Measurements from ENCODE around the gene OTOF. TPM values are rescaled to one million over a fixed set of nuclear protein-coding genes. Genes with fewer than 3 reads are reported as not detected.

OTOF gene
- total and polyA plus RNA-seq, 2 of the 4 experiments (the other 2 are of a cell fraction) = 0.03 TPM; not detected in 1

DNA sequence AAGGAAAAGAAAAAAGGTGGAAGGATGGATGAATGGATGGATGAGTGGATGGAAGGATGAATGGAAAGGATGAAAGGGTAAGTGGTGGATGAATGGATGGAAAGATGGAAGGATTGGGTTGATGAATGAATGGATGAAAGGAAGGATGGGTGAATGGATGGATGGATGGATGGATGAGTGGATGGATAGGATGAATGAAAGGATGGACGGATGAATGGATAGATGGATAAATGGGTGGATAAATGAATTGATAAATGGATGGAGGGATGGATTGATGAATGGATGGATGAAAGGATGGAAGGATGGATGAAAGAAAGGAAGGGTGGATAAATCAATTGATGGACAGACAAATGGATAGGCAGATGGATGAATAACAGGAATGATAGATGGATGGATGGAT, 48.2 kb upstream of the OTOF start:
- DNase-seq = no peak
- peaks cover 51% of the 10 kb centered on the region for H3K27me3 ChIP-seq (ENCODE audit: control insufficient read depth, insufficient read depth, low read length)
- 100% methylated on average over 1 of the region's 1 CpG; no CpG with 5 or more reads in 1 of the 2 experiments for WGBS, 2 experiments (ENCODE audit: extremely low coverage in 2 of 2, insufficient read length in 1 of 2)

More for the DNA sequence above, 48.2 kb upstream of the OTOF start:
- Histone ChIP-seq H3K4ac (ENCODE audit: low read depth, low read length) (no peak overlapping the region), H2BK15ac (ENCODE audit: low read depth, low read length) (no peak overlapping the region), H4K8ac (ENCODE audit: low read depth in 2 of 2, low read length in 2 of 2) (no peak overlapping the region), H3K9me3 (ENCODE audit: control insufficient read depth, insufficient read depth, low read length) (no peaks in the 10 kb centered on the region), H3K23ac (ENCODE audit: low read depth, low read length) (no peak overlapping the region), H3K56ac (ENCODE audit: extremely low read depth, insufficient read depth, low read length) (no peak overlapping the region), H2AK9ac (replicated peaks; ENCODE audit: low read depth, low read length, poor library complexity) (no peak overlapping the region), H4K91ac (ENCODE audit: insufficient read depth, low read depth, low read length) (no peak overlapping the region), H3K18ac (ENCODE audit: low read depth, low read length) (no peak overlapping the region), H3K36me3 (ENCODE audit: control insufficient read depth, insufficient read depth, low read length) (no peaks in the 10 kb centered on the region), H3K4me1 (ENCODE audit: control insufficient read depth, insufficient read depth, low read length) (no peaks in the 10 kb centered on the region), H3K27ac (ENCODE audit: insufficient read depth, low read length) (no peak overlapping the region), H3K9me1 (ENCODE audit: insufficient read depth, low read length) (no peaks in the 10 kb centered on the region), H2AFZ (replicated peaks; ENCODE audit: low read length, poor library complexity) (no peak overlapping the region), H3K79me1 (ENCODE audit: low read depth in 1 of 2, low read length in 2 of 2) (no peaks in the 10 kb centered on the region), H2BK5ac (ENCODE audit: low read depth, low read length, poor library complexity, severe bottlenecking) (peak overlapping the region; percentile 66), H2BK120ac (ENCODE audit: low read depth, low read length) (no peak overlapping the region), H4K20me1 (ENCODE audit: insufficient read depth, low read length) (no peaks in the 10 kb centered on the region), H3K4me3 (ENCODE audit: insufficient read depth, low read depth, low read length) (no peak overlapping the region), H3K9ac (ENCODE audit: low read depth, low read length) (no peak overlapping the region), H3K4me2 (ENCODE audit: low read depth, low read length) (no peak overlapping the region), H4K5ac (ENCODE audit: low read depth, low read length) (no peak overlapping the region), H2AK5ac (ENCODE audit: low read depth, low read length) (no peak overlapping the region), H2BK20ac (ENCODE audit: low read depth, low read length) (no peak overlapping the region), H3K14ac (replicated peaks; ENCODE audit: low read depth, low read length) (no peak overlapping the region)
- POLR2A ChIA-PET (ENCODE audit: unreplicated experiment) = no interaction called here
- in situ Hi-C loops (cut with MboI; ENCODE audit: low sequenced_read_pairs) = no loop called here
- intact Hi-C loops (cut with micrococcal nuclease) = no loop called here
- BruUV-seq (replicated peaks) = no TSS peak
- CTCF ChIA-PET = no interaction called here
- dilution Hi-C loops (cut with HindIII; ENCODE audit: low sequenced_read_pairs, unreplicated experiment) = no loop called here
- TF ChIP-seq SMC3 (IDR thresholded peaks at IDR 0.05; ENCODE audit: low read depth, low read length) (no peak), BHLHE40 (IDR thresholded peaks at IDR 0.05; ENCODE audit: low read depth, low read length) (no peak), RAD21 (IDR thresholded peaks at IDR 0.05; ENCODE audit: low read length) (no peak), NFE2L2 (IDR thresholded peaks at IDR 0.05; ENCODE audit: low read depth, low read length) (no peak), POLR2A (IDR thresholded peaks at IDR 0.05; ENCODE audit: low read depth, low read length) (no peak), MAFK (IDR thresholded peaks at IDR 0.05; ENCODE audit: low read depth, low read length) (no peak), FOS (IDR thresholded peaks at IDR 0.05; ENCODE audit: low read depth, low read length) (no peak), CHD1 (IDR thresholded peaks at IDR 0.05; ENCODE audit: low read depth, low read length) (no peak), CEBPB (IDR thresholded peaks at IDR 0.05; ENCODE audit: low read depth, low read length) (no peak), RCOR1 (IDR thresholded peaks at IDR 0.05; ENCODE audit: insufficient replicate concordance, low read length) (no peak)
- TF ChIP-seq, protein P1, sequence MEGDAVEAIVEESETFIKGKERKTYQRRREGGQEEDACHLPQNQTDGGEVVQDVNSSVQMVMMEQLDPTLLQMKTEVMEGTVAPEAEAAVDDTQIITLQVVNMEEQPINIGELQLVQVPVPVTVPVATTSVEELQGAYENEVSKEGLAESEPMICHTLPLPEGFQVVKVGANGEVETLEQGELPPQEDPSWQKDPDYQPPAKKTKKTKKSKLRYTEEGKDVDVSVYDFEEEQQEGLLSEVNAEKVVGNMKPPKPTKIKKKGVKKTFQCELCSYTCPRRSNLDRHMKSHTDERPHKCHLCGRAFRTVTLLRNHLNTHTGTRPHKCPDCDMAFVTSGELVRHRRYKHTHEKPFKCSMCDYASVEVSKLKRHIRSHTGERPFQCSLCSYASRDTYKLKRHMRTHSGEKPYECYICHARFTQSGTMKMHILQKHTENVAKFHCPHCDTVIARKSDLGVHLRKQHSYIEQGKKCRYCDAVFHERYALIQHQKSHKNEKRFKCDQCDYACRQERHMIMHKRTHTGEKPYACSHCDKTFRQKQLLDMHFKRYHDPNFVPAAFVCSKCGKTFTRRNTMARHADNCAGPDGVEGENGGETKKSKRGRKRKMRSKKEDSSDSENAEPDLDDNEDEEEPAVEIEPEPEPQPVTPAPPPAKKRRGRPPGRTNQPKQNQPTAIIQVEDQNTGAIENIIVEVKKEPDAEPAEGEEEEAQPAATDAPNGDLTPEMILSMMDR (conservative IDR thresholded peaks at IDR 0.05; ENCODE audit: low read depth, low read length) = no peak
- TF ChIP-seq, protein P2, sequence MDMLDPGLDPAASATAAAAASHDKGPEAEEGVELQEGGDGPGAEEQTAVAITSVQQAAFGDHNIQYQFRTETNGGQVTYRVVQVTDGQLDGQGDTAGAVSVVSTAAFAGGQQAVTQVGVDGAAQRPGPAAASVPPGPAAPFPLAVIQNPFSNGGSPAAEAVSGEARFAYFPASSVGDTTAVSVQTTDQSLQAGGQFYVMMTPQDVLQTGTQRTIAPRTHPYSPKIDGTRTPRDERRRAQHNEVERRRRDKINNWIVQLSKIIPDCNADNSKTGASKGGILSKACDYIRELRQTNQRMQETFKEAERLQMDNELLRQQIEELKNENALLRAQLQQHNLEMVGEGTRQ (IDR thresholded peaks at IDR 0.05; ENCODE audit: low read depth, low read length) = no peak
- TF ChIP-seq, protein P3, sequence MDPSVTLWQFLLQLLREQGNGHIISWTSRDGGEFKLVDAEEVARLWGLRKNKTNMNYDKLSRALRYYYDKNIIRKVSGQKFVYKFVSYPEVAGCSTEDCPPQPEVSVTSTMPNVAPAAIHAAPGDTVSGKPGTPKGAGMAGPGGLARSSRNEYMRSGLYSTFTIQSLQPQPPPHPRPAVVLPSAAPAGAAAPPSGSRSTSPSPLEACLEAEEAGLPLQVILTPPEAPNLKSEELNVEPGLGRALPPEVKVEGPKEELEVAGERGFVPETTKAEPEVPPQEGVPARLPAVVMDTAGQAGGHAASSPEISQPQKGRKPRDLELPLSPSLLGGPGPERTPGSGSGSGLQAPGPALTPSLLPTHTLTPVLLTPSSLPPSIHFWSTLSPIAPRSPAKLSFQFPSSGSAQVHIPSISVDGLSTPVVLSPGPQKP (IDR thresholded peaks at IDR 0.05; ENCODE audit: borderline replicate concordance, low read depth, low read length) = no peak
- no peak for ATAC-seq (ENCODE audit: low read depth)
